H4 (cell line): Measurements from ENCODE around the gene NR5A1. TPM values are rescaled to one million over a fixed set of nuclear protein-coding genes. Genes with fewer than 3 reads are reported as not detected.

Experiments used
- DNase-seq: peaks from one replicate; pipeline ENCODE4 v3.0.0-alpha.2; 2015; ENCODE audit warnings: low spot score
- total RNA-seq: library from RNA; depleted of rRNA; stranded (reverse); fragments of >200 nt; shearing (Covaris generic); gene quantifications from 2 replicates; pipeline ENCODE4 v1.2.3, GENCODE V29; 2014

Gene NR5A1
- total RNA-seq, 1 experiment from 2014 or later = not detected

- DNase-seq = no peak
Measured at GRCh38 chr9:124498499-124499146, 8.6 kb downstream of the NR5A1 start.

- no peak for DNase-seq
Measured at GRCh38 chr9:124498040-124498439, 9.2 kb downstream of the NR5A1 start.

- DNase-seq = no peak
Measured at GRCh38 chr9:124497441-124497840, 9.8 kb downstream of the NR5A1 start.

DNA sequence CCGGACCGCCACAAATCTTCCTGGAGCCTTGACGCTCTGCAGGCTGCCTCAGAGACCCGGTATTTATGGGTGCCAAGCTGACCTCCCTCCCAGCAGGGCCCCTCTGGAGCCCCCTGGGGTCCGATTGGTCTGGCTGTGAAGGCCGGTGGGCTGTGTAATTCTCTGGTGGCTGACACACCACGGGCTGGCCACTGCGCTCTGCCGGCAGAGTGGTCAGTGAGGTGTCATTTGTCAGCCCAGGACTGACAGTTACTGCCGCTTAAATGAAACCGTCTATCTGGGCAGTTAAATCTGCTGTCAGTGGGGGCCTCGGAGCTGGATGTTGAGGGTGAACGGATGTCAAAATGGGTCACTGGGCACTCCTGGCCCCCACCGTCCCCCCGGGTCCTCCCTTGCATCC is 10.7 kb downstream of the NR5A1 start:
- no peak for DNase-seq

DNA sequence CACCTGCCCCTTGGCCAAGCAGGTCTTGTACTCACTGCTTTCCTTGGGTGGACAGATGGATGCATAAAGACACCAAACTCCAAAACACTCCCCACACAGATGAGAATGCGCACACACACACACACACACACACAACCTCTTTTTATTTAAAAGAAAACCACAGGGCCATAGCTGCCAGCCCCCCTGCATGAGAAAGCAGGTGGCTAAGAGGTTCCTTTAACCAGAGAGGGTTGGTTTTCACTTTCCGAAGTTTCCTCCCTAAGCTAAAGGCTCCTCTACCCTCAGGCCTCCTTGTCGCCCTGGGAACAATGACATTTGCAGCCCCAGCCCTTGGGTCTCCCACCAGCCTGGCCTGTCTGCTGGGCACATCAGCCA is 11.1 kb downstream of the NR5A1 start:
- no peak for DNase-seq

DNA sequence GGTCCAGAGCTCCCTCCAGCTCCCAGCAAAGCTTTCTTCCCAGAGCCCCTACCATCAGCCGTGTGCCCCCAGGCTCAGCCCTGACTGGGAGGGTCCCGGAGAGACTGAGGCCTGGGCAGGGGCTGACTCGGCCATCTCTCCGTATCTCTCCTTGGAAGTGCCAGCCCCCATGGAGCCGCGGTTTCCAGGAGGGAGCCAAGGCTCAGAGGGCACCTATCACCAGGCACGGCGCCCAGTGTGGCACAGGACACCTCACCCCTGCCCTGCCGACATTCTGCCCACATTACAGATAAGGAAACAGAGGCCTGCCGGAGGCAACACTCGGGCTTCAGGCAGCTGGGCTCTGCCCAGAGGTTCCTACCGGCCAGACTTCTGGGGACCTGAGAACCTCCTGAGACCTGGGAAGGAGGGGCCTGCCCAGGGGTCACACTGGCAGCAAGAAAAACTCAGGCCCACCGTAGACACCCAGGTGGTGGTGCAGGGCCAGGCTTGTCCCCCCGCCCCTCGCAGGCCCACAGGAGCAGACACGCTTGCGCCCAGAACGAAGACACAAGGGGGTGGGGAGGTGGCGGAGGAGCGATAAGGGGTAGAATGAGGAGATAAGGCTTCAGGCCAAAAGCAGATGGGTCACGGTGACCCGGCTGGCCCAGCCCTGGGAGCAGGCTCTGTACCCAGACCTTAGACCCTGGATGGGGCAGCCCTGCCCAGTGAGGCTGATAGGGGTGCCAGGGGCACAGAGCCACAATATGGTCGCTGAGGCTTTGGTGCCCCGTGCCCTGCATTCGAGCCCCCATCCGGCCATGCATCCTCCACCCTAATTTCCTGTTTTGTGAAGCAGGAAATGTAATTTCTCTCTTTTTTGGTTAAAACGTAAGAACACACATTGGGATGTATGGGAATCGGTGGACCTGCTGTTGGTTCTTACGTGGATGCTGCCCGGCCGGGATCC is 11.8 kb downstream of the NR5A1 start:
- no peak for DNase-seq

DNA sequence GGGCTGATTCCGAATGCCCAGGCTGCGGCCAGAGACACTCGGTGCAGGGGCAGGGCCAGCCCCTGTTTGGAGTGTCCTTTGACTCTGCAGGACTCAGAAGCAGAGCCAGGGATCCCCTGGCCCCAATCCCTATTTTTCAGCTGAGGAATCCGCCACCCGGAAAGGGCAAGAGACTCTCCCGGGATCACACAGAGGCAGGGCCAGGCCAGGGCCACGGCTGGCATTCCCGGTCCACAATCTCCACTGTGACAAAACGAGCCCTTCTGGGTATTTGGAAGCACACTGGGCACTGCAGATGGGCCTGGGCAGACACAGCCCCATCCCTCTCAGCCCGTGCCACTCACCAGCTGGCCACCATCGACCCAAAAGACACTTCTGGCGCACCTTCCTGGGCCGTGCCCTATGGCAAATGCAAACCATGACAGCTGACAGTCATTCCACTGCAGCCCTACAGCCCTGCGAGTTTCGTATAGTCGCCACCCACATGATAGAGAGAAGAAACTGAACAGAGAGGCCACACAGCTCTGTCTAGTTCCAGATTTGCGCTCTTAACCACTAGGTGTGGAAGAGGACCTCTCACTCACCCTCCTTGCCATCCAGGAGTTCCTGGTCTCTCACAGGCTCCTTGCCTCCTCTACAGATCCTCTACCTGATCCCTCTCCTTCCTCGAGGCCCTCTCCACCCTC is 13.3 kb downstream of the NR5A1 start:
- no peak for DNase-seq

DNA sequence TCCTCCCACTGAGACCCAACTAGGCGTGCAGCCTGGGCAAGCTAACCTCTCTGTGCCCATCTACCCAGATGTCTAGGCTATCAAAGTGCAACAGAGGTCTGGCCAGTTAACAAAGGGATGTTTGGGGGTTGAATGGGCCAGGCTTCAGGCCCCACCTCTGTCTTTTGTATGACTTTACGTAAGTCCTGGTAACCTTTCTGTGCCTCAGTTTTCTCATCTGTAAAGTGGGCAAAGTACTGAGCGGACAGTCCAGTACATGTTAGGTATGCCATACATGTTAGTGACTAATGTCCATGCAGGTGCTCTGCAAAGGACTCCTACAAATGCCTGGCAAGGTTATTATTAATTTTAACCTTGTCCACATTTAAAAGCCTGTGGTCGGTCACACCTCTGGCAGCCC is 14.0 kb downstream of the NR5A1 start:
- DNase-seq = no peak

DNA sequence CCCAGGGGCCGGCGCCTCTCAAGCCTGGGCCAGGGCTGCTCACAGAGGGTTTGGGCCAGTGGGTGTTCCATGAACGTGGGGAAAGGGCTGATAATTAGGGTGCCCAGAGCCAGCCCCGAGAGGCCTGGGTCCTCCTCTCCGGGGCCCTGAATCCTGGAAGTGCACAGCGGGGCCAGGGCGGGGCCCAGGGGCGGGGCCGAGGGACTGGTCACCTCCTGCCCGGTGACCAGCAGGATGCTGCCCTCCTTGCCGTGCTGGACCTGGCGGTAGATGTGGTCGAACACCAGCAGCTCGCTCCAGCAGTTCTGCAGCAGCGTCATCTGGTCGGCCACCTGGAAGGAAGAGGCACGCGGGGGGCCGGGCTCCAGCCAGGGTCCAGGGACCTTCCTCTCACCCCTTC is 14.4 kb downstream of the NR5A1 start:
- DNase-seq = no peak

DNA sequence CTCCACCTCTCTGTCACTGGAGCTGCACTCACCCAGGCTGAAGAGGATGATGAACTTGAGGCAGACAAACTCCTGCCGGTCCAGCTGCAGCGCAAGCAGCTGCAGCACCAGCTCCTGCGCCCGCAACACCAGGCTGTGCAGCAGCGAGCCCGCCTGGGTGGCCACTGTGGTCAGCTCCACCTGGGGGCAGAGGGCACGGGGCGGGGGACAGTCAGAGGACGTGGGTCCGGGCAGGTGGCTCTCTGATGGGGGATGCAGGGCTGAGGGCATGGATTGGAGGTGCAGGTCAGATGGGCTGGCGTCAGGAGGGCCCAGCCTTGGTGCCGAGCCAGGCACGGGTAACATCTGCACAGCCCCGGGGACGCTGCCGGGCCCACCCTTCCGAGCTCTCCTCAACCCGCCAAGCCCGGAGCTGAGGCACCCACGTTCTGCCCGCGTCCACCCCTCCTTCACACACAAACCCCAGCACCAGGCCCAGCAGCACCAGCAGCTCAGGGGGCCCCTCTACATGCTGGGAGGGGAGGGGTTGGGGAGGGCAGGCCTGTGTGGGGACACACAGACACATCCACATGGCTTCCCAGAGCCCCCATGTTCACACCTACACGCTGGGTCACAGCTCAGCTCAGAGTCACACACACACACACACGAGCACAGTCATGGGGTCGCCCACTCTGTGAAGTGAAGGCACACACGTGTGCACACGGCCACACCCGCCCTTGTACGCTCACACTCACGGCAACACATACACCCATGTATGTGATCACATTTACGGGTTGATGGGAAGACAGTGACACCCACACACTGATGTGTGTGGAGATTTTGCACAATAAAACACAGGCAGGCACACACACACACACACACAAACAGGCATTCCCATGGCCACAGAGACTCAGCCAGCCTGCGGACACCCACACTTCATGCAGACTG is 15.9 kb downstream of the NR5A1 start:
- no peak for DNase-seq

- DNase-seq = no peak
Measured at GRCh38 chr9:124490004-124490403, 17.2 kb downstream of the NR5A1 start.

DNA sequence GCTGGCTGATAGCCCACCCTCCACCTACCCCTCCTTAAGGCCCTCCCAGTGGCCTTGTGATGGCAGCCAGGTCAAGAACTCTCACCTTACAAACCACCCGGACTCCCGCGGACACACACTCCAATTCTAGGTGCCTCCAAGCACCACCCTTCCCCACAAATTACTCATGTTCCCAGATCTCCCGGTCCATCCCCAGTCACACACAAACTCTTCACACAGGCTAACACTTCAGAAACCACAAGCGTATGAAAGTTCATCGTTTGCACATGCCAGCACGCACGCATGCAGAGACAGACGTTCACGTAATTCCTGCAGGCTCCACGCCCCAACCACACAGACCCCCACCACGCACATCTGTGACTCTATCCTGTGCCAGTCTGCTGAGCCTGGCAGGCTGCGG is 18.0 kb downstream of the NR5A1 start:
- DNase-seq = no peak

- no peak for DNase-seq
Measured at GRCh38 chr9:124488641-124489210, 18.5 kb downstream of the NR5A1 start.

DNA sequence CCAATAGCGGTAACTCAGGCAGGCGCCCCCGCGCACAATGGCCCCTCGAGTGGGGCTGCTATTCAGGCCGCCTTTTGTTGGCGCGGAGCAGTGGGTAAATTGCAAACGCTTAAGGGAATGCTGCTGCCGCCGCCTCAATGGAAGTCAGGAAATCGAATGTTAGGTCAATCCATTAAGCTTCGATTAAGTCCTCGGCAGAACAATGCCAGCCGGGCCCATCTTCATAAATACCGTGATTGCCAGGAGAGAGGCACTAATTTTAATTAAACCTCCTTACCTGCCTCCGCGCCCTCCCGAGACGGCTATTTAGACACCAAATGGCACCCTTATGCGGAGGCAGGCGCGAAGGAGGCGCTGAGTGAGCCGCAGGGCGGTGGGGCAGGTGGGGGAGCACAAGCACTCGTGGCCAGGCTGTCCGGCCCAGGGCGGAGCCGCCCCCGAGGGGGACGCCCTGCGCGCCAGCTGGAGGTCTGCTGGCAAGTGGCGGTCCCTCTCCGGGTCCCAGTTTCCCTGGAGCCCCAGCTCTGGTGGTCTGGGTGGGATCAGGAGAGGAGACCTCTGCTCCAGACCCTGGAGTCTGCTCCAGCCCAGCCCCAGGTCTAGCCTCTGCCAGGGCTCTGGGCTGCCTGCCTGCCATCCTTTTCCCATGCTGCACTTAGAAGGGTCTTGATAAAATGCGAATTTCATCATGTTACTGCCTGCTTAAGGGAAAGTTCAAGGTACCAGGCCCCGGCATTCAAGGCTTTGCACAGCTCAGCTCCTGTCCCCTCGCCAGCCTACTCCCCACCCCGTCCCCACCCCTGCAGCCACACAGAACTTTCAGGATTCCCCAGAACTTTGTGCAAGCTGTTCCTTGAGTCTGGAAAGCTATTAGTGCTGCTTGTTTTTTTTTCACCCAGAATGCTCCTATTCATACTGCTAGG is 19.7 kb downstream of the NR5A1 start:
- DNase-seq = no peak

GRCh38 chr9:124486778-124487259 is 20.4 kb downstream of the NR5A1 start:
- DNase-seq = no peak

DNA sequence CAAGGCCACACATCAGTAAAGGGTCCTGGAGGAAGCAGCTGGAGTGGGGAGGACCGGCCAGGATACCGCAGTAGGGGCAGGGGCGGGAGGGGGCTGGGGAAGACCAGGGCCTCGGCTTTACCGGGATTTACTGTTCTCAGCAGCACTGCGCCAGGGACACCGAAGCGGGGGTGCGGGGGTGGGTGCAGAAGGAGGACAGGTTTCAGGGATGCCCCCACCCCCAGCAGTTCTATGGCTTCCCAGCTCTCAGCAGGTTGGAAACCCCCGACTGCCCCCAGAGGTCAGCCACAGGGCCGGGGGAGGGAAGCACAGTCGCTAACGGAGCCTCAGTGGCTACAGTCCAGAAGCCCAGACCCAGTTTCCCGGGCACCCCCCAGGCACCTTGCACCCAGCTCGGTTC is 21.3 kb downstream of the NR5A1 start:
- DNase-seq = no peak

DNA sequence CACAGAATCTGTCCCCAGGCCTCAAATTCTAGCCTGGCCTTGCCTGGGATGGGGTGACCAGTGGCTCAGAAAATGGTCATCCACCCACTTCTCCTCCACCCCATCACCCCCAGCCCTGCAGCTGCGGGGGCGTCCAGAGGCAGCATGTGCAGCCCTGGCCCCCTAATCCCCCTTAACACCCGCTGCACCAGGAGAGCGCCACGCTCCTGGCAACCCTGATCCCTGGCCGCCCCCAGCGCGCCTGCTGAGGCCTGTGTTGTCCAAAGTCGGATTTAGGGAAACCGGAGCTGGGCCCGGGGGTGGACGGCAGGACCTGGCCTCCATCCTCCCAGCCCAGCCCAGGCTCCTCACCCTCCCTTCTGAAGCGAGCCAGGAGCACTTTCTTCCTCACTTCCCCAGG is 22.0 kb downstream of the NR5A1 start:
- no peak for DNase-seq

- DNase-seq = no peak
Measured at GRCh38 chr9:124483481-124483880, 23.7 kb downstream of the NR5A1 start.

GRCh38 chr9:124482431-124483031 is 24.7 kb downstream of the NR5A1 start:
- DNase-seq = no peak

GRCh38 chr9:124481115-124481514 is 26.1 kb downstream of the NR5A1 start:
- DNase-seq = no peak
